ES-I3 (cell line): ENCODE measurements around the gene CFB.

Experiments
- H3K36me3 ChIP-seq: 2 replicates; pipeline ENCODE4 v1.6.1; 2013; ENCODE audit warnings: mild to moderate bottlenecking, low read length, control low read depth, moderate library complexity; ENCODE audit not compliant: insufficient read depth
- H3K4me1 ChIP-seq: 2 replicates; pipeline ENCODE4 v1.6.1; 2013; ENCODE audit warnings: mild to moderate bottlenecking, control low read depth, low read length; ENCODE audit not compliant: insufficient read depth
- H3K9ac ChIP-seq: 2 replicates; pipeline ENCODE4 v1.6.1; 2013; ENCODE audit warnings: low read depth, mild to moderate bottlenecking, low read length, moderate library complexity
- H3K9me3 ChIP-seq: 2 replicates; pipeline ENCODE4 v1.6.1; 2013; ENCODE audit warnings: mild to moderate bottlenecking, low read length, moderate library complexity; ENCODE audit not compliant: control insufficient read depth, insufficient read depth

CFB gene

GRCh38 chr6:31945507-31946369, at the start of gene CFB:
Gene CFB (plus strand): TSS chr6:31946095. CDS start chr6:31946222, 127 bp downstream.
- Histone ChIP-seq H3K9ac (no peak within 1 kb of the TSS), H3K9me3 (no peaks in the 10 kb centered on the region), H3K4me1 (peaks cover 4% of the 10 kb centered on the region; the same call in 1 of the 2 replicates), H3K36me3 (no peaks in the 10 kb centered on the region)

DNA sequence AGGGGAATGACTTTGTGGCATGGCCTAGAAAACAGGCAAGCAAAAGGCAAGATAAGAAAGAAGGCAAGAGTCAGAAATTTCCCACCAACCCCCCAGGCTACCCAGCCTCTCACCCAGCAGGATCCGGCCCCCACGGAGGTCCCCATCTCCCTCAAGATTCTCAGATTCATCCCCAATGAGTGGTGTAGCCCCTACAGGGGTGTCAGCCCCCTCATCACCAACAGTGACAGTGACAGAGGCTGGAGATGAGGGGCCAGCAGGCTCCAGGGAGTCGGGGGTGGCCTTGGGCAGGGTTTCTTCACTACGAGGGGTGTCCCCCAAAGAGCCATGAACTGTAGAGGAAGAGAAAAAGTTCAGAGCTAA, 49.4 kb upstream of the CFB start:
- no peaks in the 10 kb centered on the region for H3K9me3 ChIP-seq
- H3K36me3 ChIP-seq: peaks cover 12% of the 10 kb centered on the region
- no peaks in the 10 kb centered on the region for H3K4me1 ChIP-seq
- peak overlapping the region; percentile 99; the same call in 1 of the 2 replicates for H3K9ac ChIP-seq

- Histone ChIP-seq H3K9me3 (no peaks in the 10 kb centered on the region), H3K4me1 (no peaks in the 10 kb centered on the region), H3K9ac (peak overlapping the region; percentile 99), H3K36me3 (peaks cover 11% of the 10 kb centered on the region)
These were observed 48.9 kb upstream of the CFB start for GRCh38 chr6:31896856-31897611.

DNA sequence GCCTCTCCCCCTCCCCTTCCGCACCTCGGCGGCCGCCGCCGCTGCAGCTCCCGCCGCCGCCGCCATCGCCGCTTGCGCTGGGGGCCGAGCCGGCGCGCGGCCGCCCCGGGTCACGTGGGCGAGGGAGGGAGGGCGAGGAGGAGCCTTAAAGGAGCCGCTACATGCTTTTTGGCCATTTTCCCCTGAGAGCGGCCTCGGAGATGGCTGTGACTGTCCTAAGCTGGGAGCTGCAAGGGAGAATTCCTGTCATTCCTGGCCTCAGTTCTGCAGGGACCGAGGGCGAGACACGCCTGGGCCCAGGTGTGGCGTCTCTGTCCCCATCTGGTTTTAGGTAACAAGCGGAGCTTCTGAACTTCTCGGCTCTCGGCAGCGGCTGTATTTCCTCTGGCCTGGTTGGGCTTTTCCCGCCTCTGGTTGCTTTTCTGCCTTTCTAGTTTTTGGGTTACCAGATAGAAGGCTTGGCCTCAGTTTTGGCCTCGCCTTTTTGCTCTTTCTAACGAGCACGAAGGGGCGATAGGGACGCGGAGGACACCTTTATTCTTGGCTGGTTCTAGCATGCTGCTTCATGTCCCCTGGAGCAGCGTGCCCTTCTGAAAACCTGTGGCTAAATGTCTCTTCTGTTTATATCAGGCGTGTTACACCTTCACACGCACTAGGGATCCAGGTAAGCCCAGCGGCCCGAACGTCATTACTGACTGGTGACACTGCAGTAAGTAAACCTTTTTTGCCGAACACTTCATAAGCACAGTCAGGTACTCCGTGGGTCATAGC, 48.1 kb upstream of the CFB start, which contains the start of gene EHMT2:
Gene EHMT2, minus strand, starts transcription at position 87 of the 771 bp plus-strand sequence. Its CDS starts 21 bp downstream, at position 66.
- Histone ChIP-seq H3K36me3 (peaks cover 11% of the 10 kb centered on the region), H3K4me1 (no peaks in the 10 kb centered on the region), H3K9ac (peak within 1 kb of the TSS; percentile 99), H3K9me3 (no peaks in the 10 kb centered on the region)

GRCh38 chr6:31898383-31899011, 47.4 kb upstream of the CFB start:
- Histone ChIP-seq H3K9me3 (no peaks in the 10 kb centered on the region), H3K36me3 (peaks cover 7% of the 10 kb centered on the region), H3K9ac (peak overlapping the region; percentile 99), H3K4me1 (no peaks in the 10 kb centered on the region)

- Histone ChIP-seq H3K9me3 (no peaks in the 10 kb centered on the region), H3K9ac (no peak overlapping the region), H3K36me3 (peaks cover 6% of the 10 kb centered on the region; the same call in 1 of the 2 replicates), H3K4me1 (no peaks in the 10 kb centered on the region)
These were observed 46.7 kb upstream of the CFB start for GRCh38 chr6:31899215-31899614.

DNA sequence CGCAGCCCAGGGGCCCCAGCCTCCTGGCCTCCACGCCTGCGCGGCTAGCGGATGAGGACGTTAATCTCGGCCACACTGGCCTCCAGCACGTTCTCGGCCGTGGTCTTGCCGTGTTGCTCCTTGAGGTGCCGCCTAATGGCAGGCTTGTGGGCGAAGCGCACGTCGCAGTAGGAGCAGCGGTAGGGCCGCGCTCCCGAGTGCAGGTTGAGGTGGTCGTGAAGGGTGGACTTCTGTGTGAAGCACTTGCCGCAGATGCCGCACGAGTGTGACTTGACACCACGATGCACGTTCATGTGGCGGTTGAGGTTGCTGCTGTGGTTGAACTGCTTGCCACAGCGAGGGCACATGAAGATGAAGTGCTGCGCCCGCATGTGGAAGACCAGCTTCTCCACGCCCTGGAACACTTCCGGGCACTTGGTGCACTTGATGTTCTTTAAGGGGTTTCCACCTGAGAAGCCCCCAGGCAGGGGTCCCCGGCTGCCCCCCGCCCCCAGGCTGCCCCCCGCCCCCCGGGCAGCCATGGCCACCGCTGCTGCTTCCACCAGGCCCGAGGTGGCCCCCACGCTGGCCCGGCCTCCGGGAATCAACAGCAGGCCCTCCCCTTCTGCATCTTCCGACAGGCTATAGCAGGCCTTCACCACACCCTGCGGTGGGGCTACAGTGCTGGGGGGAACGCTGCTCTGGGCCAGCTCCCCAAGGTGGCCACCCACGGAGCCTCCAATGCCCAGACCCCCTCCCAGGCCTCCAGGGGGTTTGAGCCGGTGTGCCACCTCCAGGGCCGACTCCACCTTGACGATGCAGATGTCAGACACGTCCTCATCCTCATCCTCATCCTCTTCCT, 45.8 kb upstream of the CFB start:
- Histone ChIP-seq H3K36me3 (peaks cover 6% of the 10 kb centered on the region; the same call in 1 of the 2 replicates), H3K9ac (no peak overlapping the region), H3K4me1 (no peaks in the 10 kb centered on the region), H3K9me3 (no peaks in the 10 kb centered on the region)

DNA sequence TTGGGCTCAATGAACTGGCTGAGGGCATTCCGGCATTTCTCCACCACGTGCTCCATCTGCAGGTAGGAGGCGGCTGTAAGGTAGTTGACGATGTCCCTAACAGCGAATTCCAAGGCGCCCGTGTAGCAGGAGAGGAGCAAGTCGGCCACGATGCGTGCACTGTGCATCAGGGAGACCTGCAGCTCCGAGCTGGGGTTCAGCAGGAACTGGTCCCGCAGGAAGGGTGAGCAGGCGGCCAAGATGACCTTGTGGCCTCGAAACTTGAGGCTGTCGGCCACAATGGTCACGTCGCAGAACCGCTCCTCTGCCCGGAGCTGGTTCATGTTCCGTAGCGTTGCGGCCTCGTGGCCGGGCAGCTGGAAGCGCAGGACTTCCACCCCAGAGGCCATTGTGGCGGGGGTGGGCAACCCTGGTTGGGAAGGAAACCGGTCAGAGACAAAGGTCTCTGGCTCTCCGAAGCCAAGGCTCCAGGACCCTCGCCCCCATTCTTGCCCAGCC, 44.9 kb upstream of the CFB start:
- peak overlapping the region; percentile 55; the same call in 1 of the 2 replicates for H3K9ac ChIP-seq
- no peaks in the 10 kb centered on the region for H3K9me3 ChIP-seq
- H3K4me1 ChIP-seq: peaks cover 4% of the 10 kb centered on the region; the same call in 1 of the 2 replicates
- peaks cover under 1% of the 10 kb centered on the region; the same call in 1 of the 2 replicates for H3K36me3 ChIP-seq

DNA sequence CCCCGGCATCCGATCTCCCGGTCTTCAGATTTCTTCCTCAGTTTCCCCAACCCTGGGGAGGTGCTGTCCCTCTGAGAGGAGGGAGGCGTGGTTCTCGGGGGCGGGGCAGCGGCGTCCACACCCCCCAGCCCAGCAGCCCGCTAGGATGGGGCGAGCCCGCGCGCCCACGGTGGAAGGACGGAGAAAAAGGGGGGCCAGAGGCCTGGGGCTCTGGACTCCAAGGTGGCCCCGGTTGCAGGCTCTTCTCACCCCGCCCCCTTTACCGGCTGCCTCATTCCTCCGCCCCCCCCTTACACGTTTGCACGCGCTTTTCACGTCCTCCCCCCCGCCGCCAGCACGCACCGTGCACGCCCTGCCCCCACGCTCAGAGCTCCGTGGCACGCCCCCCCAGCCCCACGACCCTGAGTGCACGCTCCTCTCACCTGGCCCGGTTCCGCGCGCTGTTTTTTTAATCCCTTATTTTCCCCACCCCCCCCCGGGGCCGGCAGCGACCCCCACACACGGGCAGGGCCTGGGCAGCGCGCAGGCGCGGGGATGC, 44.4 kb upstream of the CFB start:
- Histone ChIP-seq H3K36me3 (no peaks in the 10 kb centered on the region), H3K9me3 (no peaks in the 10 kb centered on the region), H3K9ac (peak overlapping the region; percentile 66; the same call in 1 of the 2 replicates), H3K4me1 (peaks cover 9% of the 10 kb centered on the region; the same call in 1 of the 2 replicates)

DNA sequence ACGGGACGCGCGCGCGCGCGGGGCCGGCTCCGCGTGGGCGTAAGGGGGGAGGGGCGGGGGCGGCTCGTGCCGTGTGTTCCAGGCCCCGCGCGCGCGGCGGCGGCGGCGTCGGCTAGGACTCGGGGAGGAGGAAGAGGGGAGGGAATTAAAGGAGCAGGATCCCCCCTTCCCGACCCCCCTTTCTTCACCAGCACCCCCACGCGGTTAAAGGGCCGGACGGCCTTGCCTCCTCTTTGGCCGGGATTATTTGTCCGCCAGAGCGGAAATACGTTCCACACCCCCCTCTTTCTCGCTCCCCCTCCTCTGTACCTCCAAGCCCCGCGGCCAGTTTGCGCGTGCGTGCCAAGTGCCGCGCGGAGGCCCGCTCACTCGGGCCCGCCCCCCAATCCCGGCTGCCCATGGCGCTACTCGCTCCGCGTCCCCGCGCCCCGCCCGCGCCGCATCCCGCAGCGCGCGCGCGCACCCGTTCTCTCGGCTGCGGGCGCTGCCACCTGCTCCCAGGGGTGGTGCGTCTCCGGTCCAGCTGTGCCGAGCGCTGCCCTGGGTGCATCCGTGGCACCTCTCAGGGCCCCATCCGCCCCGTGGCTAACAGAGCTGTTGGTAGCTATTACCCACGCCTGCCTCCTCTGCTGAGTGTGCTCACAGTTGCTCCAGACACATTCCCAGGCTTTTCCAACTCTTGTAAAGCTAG, 43.8 kb upstream of the CFB start, which contains the start of gene ZBTB12:
Gene ZBTB12, minus strand, starts transcription at position 134 of the 691 bp plus-strand sequence. CDS start 781 bp downstream, outside the sequence.
- no peaks in the 10 kb centered on the region for H3K9me3 ChIP-seq
- no peaks in the 10 kb centered on the region for H3K36me3 ChIP-seq
- peaks cover 9% of the 10 kb centered on the region; the same call in 1 of the 2 replicates for H3K4me1 ChIP-seq
- H3K9ac ChIP-seq: peak within 1 kb of the TSS; percentile 66; the same call in 1 of the 2 replicates

- H3K9me3 ChIP-seq: no peaks in the 10 kb centered on the region
- H3K4me1 ChIP-seq: peaks cover 9% of the 10 kb centered on the region; the same call in 1 of the 2 replicates
- no peak overlapping the region for H3K9ac ChIP-seq
- no peaks in the 10 kb centered on the region for H3K36me3 ChIP-seq
These were observed 41.9 kb upstream of the CFB start for GRCh38 chr6:31903957-31904356.

- Histone ChIP-seq H3K9ac (no peak overlapping the region), H3K4me1 (peaks cover 9% of the 10 kb centered on the region; the same call in 1 of the 2 replicates), H3K9me3 (no peaks in the 10 kb centered on the region)
These were observed 40.9 kb upstream of the CFB start for GRCh38 chr6:31905041-31905440.

More at GRCh38 chr6:31905041-31905440, 40.9 kb upstream of the CFB start:
- H3K36me3 ChIP-seq: no peaks in the 10 kb centered on the region
